Measurements from ENCODE around the gene EML3. TPM values are rescaled to one million over a fixed set of nuclear protein-coding genes. Genes with fewer than 3 reads are reported as not detected.
A peak's percentile ranks its signal among the peaks of the same experiment; 100 is the strongest.

EML3 gene
- total and polyA plus RNA-seq, 2 of the 13 experiments (the other 11 are each of a cell fraction or from before 2014, with no cell fraction given) = 10.6 to 12.3 TPM

- TF ChIP-seq, protein P1, sequence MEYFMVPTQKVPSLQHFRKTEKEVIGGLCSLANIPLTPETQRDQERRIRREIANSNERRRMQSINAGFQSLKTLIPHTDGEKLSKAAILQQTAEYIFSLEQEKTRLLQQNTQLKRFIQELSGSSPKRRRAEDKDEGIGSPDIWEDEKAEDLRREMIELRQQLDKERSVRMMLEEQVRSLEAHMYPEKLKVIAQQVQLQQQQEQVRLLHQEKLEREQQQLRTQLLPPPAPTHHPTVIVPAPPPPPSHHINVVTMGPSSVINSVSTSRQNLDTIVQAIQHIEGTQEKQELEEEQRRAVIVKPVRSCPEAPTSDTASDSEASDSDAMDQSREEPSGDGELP (IDR thresholded peaks at IDR 0.05; ENCODE audit: borderline replicate concordance, low read depth) = peak; percentile 69; the same call in 1 of the 2 replicates
- TF ChIP-seq HHEX (CRISPR knock-in tag; IDR thresholded peaks at IDR 0.05) (peak; percentile 43; the same call in 1 of the 2 replicates), PTBP1 (IDR thresholded peaks at IDR 0.05; ENCODE audit: low read depth, low read length, poor library complexity, severe bottlenecking) (no peak), GPN1 (CRISPR knock-in tag; IDR thresholded peaks at IDR 0.05; ENCODE audit: borderline replicate concordance) (no peak), NCOR1 (IDR thresholded peaks at IDR 0.05; ENCODE audit: borderline replicate concordance, low read length) (peak; percentile 66; the same call in 1 of the 2 replicates), ZBTB43 (CRISPR knock-in tag; conservative IDR thresholded peaks at IDR 0.05) (0 out of 2 replicates have a peak, but pooled peaks have one; percentile 22), FOXK2 (IDR thresholded peaks at IDR 0.05) (peak; percentile 39; the same call in 1 of the 2 replicates), NFYB (CRISPR knock-in tag; IDR thresholded peaks at IDR 0.05) (peak; percentile 83), POLR2G (IDR thresholded peaks at IDR 0.05; ENCODE audit: low read depth, low read length) (peak; percentile 34; the same call in 1 of the 2 replicates), ZNF564 (CRISPR knock-in tag; IDR thresholded peaks at IDR 0.05) (no peak), ZFX (CRISPR knock-in tag; IDR thresholded peaks at IDR 0.05; ENCODE audit: low read depth) (peak; percentile 27; the same call in 1 of the 2 replicates), ZNF20 (CRISPR knock-in tag; IDR thresholded peaks at IDR 0.05) (no peak), REPIN1 (CRISPR knock-in tag; IDR thresholded peaks at IDR 0.05; ENCODE audit: borderline replicate concordance, low read depth) (peak; percentile 61; the same call in 1 of the 2 replicates), FOXA1 (IDR thresholded peaks at IDR 0.05) (no peak), FOXA1 (CRISPR knock-in tag; IDR thresholded peaks at IDR 0.05) (peak; percentile 26; the same call in 1 of the 2 replicates), JUND (CRISPR knock-in tag; IDR thresholded peaks at IDR 0.05) (no peak), CEBPG (CRISPR knock-in tag; IDR thresholded peaks at IDR 0.05) (peak; percentile 54), XRCC5 (optimal IDR thresholded peaks at IDR 0.05; ENCODE audit: low read length) (peak; percentile 84), ETV5 (CRISPR knock-in tag; IDR thresholded peaks at IDR 0.05; ENCODE audit: borderline replicate concordance) (peak; percentile 86; the same call in 1 of the 2 replicates), MYC (CRISPR knock-in tag; IDR thresholded peaks at IDR 0.05; ENCODE audit: borderline replicate concordance) (peak; percentile 55; the same call in 1 of the 2 replicates), DBP (CRISPR knock-in tag; IDR thresholded peaks at IDR 0.05; ENCODE audit: not compliant biosample characterization) (no peak), FOXJ3 (CRISPR knock-in tag; IDR thresholded peaks at IDR 0.05; ENCODE audit: borderline replicate concordance) (no peak), ZSCAN22 (CRISPR knock-in tag; IDR thresholded peaks at IDR 0.05) (no peak), KDM5B (CRISPR knock-in tag; IDR thresholded peaks at IDR 0.05; ENCODE audit: borderline replicate concordance) (no peak), ZBTB49 (CRISPR knock-in tag; IDR thresholded peaks at IDR 0.05; ENCODE audit: borderline replicate concordance) (no peak)
- TF ChIP-seq, protein P2, sequence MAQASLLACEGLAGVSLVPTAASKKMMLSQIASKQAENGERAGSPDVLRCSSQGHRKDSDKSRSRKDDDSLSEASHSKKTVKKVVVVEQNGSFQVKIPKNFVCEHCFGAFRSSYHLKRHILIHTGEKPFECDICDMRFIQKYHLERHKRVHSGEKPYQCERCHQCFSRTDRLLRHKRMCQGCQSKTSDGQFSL (CRISPR knock-in tag; IDR thresholded peaks at IDR 0.05) = peak; percentile 97
Observed at GRCh38 chr11:62599069-62599696, 13.4 kb downstream of the EML3 start (continued).

Data from HepG2 (cell line).